Measurements from ENCODE around the gene SIRT1. TPM values are rescaled to one million over a fixed set of nuclear protein-coding genes. Genes with fewer than 3 reads are reported as not detected.
"Not testable (repeated sequence)": the region's sequence is repeated elsewhere in the genome, so short reads cannot be mapped to it uniquely, and the experiment has no call there.

Gene SIRT1
- total RNA-seq, 1 donor: 40.0 TPM

DNA sequence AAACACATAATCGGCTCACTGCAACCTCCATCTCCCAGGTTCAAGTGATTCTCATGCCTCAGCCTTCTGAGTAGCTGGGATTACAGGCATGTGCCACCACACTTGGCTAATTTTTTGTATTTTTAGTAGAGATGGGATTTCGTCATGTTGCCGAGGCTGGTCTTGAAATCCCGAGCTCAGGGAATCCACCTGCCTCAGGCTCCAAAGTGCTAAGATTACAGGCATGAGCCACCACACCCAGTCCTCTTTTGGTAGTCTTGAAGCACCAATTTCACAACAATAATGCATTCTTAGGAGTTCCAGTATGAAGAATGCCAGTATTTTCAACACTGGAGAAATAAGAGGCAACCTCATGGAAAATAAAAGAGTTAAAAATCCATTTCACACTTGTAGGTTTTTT, 81.6 kb downstream of the SIRT1 start:
- not testable (repeated sequence) for H3K4me1 ChIP-seq (ENCODE audit: insufficient read depth, low read length); H3K4me3 ChIP-seq (ENCODE audit: low read length); H3K27me3 ChIP-seq (ENCODE audit: insufficient read depth, low read length); H3K9me3 ChIP-seq (ENCODE audit: low read depth, low read length)

Other genes starting within 250 kb of the SIRT1 start
- 0.42 TPM for gene CTNNA3, start 188.5 kb upstream of the SIRT1 start, total RNA-seq
- not detected for gene DNAJC12, start 46.5 kb upstream of the SIRT1 start, total RNA-seq
- gene HERC4, start 190.6 kb downstream of the SIRT1 start, total RNA-seq: 42.2 TPM
- not detected for gene MYPN, start 224.8 kb downstream of the SIRT1 start, total RNA-seq

All from mononuclear cell (primary cell).